HepG2 (cell line): Measurements from ENCODE around the gene UBB. TPM values are rescaled to one million over a fixed set of nuclear protein-coding genes. Genes with fewer than 3 reads are reported as not detected.

Source experiments
- ATF6 ChIP-seq: sonication (generic); formaldehyde crosslinking; conservative IDR thresholded peaks from 2 replicates; pipeline ENCODE4 v1.4.0; 2020; ENCODE audit warnings: missing genetic modification reagents
- CENPX ChIP-seq: sonication (generic); formaldehyde crosslinking; IDR thresholded peaks from 2 replicates; pipeline ENCODE4 v1.9.0; 2021; ENCODE audit warnings: mild to moderate bottlenecking, missing genetic modification reagents, moderate library complexity
- ELF3 ChIP-seq: IDR thresholded peaks from 2 replicates; pipeline ENCODE4 v1.6.1; 2016; ENCODE audit warnings: missing genetic modification reagents, missing compliant biosample characterization
- FOXA1 ChIP-seq, 2 experiments: fragments of 450-650 bp in 1 of 2; sonication (generic) in 1 of 2; formaldehyde crosslinking in 1 of 2; IDR thresholded peaks; 2 replicates each; pipeline versions ENCODE4 v1.4.0 to v1.6.1; 2016 to 2020; ENCODE audit warnings: missing genetic modification reagents in 1 of 2
- NONO ChIP-seq, 2 experiments: fragments of 450-650 bp in 1 of 2; sonication (generic) in 1 of 2; formaldehyde crosslinking in 1 of 2; IDR thresholded peaks in 1 of 2; conservative IDR thresholded peaks in 1 of 2; 2 replicates each; pipeline versions ENCODE4 v1.6.1 to v1.8.0; 2017 to 2022; ENCODE audit warnings: mild to moderate bottlenecking in 1 of 2, missing genetic modification reagents in 1 of 2, moderate library complexity in 1 of 2
- NR3C1 ChIP-seq: sonication (generic); formaldehyde crosslinking; IDR thresholded peaks from 2 replicates; pipeline ENCODE4 v1.4.0; 2020; ENCODE audit warnings: missing genetic modification reagents
- RBFOX2 ChIP-seq: fragments of 200-400 bp; formaldehyde crosslinking; IDR thresholded peaks from 2 replicates; pipeline ENCODE4 v1.6.1; 2017; ENCODE audit warnings: low read depth, mild to moderate bottlenecking, low read length
- RBM22 ChIP-seq: fragments of 200-400 bp; formaldehyde crosslinking; optimal IDR thresholded peaks from 2 replicates; pipeline ENCODE3; 2017; ENCODE audit warnings: mild to moderate bottlenecking, low read length, moderate library complexity
- YY1 ChIP-seq: IDR thresholded peaks from 2 replicates; pipeline ENCODE4 v1.6.1; 2011; ENCODE audit warnings: low read length, low read depth, moderate library complexity, mild to moderate bottlenecking; ENCODE audit not compliant: insufficient read depth, insufficient replicate concordance
- ZBTB20 ChIP-seq: sonication (generic); formaldehyde crosslinking; IDR thresholded peaks from 2 replicates; pipeline ENCODE4 v1.8.1; 2023; ENCODE audit warnings: missing genetic modification reagents, low read depth, mild to moderate bottlenecking, borderline replicate concordance
- ZNF18 ChIP-seq: sonication (generic); formaldehyde crosslinking; IDR thresholded peaks from 2 replicates; pipeline ENCODE4 v1.8.0; 2022; ENCODE audit warnings: mild to moderate bottlenecking, missing genetic modification reagents; ENCODE audit not compliant: insufficient replicate concordance
- ZNF317 ChIP-seq: sonication (generic); formaldehyde crosslinking; IDR thresholded peaks from 2 replicates; pipeline ENCODE4 v1.5.0; 2020; ENCODE audit warnings: mild to moderate bottlenecking, missing genetic modification reagents
- ZNF556 ChIP-seq: sonication (generic); formaldehyde crosslinking; IDR thresholded peaks from 2 replicates; pipeline ENCODE4 v1.4.0; 2020; ENCODE audit warnings: mild to moderate bottlenecking, missing genetic modification reagents, borderline replicate concordance
- ZNF619 ChIP-seq: sonication (generic); formaldehyde crosslinking; IDR thresholded peaks from 2 replicates; pipeline ENCODE4 v1.4.0; 2020; ENCODE audit warnings: mild to moderate bottlenecking, missing genetic modification reagents
- ZNF724P ChIP-seq: sonication (generic); formaldehyde crosslinking; IDR thresholded peaks from 2 replicates; pipeline ENCODE4 v1.8.0; 2022; ENCODE audit warnings: missing genetic modification reagents, borderline replicate concordance
- ZNF773 ChIP-seq: sonication (generic); formaldehyde crosslinking; IDR thresholded peaks from 2 replicates; pipeline ENCODE4 v1.4.0; 2020; ENCODE audit warnings: missing genetic modification reagents, borderline replicate concordance
- ZNF816 ChIP-seq: sonication (generic); formaldehyde crosslinking; IDR thresholded peaks from 2 replicates; pipeline ENCODE4 v1.8.0; 2022; ENCODE audit warnings: missing genetic modification reagents, mild to moderate bottlenecking, borderline replicate concordance
- polyA plus RNA-seq, 8 experiments: library from polyadenylated mRNA; depleted of rRNA in 3 of 8; stranded (reverse) in 7 of 8; unstranded in 1 of 8; fragments of >200 nt; fragmentation: Illumina TruSeq in 4 of 8; extraction: Trizol in 4 of 8; gene quantifications; 2 replicates each; pipeline versions ENCODE4 v1.2.1 to v1.2.3, GENCODE V29; 2011 to 2016; ENCODE audit warnings: low read depth in 4 of 8, missing spikeins in 1 of 8, mixed read lengths in 1 of 8; ENCODE audit not compliant: insufficient read depth in 1 of 8
- total RNA-seq, 5 experiments: library from RNA; depleted of rRNA; stranded (reverse); fragments of >200 nt; fragmentation: Illumina TruSeq; extraction: Trizol; gene quantifications; 2 replicates each; pipeline ENCODE4 v1.2.3, GENCODE V29; 2016; ENCODE audit warnings: low read depth in 1 of 5
- TF ChIP-seq, protein P1 (sequence below): sonication (generic); formaldehyde crosslinking; IDR thresholded peaks from 2 replicates; pipeline ENCODE4 v1.4.0; 2020; ENCODE audit warnings: missing genetic modification reagents
- TF ChIP-seq, protein P2 (sequence below): sonication (generic); formaldehyde crosslinking; IDR thresholded peaks from 2 replicates; pipeline ENCODE4 v1.8.0; 2022; ENCODE audit warnings: missing genetic modification reagents, mild to moderate bottlenecking, inconsistent platforms, borderline replicate concordance

UBB gene
- total and polyA plus RNA-seq, 2 of the 13 experiments (the other 11 are each of a cell fraction or from before 2014, with no cell fraction given): 1,130 to 2,066 TPM

DNA sequence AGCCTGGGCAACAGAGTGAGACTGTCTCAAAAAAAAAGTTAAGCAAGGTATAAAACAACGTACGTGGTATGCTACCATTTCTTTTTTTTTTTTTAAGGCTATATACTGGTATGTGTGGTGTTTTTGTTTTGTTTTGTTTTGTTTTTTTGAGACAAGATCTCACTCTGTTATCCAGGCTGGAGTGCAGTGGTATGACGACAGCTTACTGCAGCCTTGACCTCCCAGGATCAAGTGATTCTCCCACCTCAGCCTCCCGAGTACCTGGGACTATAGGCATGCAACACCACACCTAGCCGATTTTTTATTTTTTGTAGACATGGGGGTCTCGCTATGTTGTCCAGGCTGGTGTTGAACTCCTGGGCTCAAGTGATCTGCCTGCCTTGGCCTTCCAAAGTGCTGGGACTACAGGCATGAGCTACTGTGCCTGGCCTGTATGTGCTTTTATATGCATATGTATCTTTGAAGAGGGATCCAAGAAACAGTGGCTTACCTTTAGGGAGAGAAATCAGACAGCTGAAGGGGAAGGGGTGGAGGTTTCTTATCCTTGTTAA is 34.1 kb upstream of the UBB start (continued):
- TF ChIP-seq ATF6 (CRISPR knock-in tag): no peak
- no peak for TF ChIP-seq YY1
- no peak for TF ChIP-seq ZNF724P (CRISPR knock-in tag)
- no peak for TF ChIP-seq ELF3
- TF ChIP-seq ZNF18 (CRISPR knock-in tag): no peak
- TF ChIP-seq ZNF556: no peak
- no peak for TF ChIP-seq CENPX (CRISPR knock-in tag)
- no peak for TF ChIP-seq NR3C1 (CRISPR knock-in tag)
- no peak for TF ChIP-seq ZBTB20 (CRISPR knock-in tag)
- TF ChIP-seq ZNF317 (CRISPR knock-in tag): no peak
- TF ChIP-seq ZNF619 (CRISPR knock-in tag): no peak
- TF ChIP-seq, protein P1, sequence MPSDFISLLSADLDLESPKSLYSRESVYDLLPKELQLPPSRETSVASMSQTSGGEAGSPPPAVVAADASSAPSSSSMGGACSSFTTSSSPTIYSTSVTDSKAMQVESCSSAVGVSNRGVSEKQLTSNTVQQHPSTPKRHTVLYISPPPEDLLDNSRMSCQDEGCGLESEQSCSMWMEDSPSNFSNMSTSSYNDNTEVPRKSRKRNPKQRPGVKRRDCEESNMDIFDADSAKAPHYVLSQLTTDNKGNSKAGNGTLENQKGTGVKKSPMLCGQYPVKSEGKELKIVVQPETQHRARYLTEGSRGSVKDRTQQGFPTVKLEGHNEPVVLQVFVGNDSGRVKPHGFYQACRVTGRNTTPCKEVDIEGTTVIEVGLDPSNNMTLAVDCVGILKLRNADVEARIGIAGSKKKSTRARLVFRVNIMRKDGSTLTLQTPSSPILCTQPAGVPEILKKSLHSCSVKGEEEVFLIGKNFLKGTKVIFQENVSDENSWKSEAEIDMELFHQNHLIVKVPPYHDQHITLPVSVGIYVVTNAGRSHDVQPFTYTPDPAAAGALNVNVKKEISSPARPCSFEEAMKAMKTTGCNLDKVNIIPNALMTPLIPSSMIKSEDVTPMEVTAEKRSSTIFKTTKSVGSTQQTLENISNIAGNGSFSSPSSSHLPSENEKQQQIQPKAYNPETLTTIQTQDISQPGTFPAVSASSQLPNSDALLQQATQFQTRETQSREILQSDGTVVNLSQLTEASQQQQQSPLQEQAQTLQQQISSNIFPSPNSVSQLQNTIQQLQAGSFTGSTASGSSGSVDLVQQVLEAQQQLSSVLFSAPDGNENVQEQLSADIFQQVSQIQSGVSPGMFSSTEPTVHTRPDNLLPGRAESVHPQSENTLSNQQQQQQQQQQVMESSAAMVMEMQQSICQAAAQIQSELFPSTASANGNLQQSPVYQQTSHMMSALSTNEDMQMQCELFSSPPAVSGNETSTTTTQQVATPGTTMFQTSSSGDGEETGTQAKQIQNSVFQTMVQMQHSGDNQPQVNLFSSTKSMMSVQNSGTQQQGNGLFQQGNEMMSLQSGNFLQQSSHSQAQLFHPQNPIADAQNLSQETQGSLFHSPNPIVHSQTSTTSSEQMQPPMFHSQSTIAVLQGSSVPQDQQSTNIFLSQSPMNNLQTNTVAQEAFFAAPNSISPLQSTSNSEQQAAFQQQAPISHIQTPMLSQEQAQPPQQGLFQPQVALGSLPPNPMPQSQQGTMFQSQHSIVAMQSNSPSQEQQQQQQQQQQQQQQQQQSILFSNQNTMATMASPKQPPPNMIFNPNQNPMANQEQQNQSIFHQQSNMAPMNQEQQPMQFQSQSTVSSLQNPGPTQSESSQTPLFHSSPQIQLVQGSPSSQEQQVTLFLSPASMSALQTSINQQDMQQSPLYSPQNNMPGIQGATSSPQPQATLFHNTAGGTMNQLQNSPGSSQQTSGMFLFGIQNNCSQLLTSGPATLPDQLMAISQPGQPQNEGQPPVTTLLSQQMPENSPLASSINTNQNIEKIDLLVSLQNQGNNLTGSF (CRISPR knock-in tag): no peak
- no peak for TF ChIP-seq ZNF816 (CRISPR knock-in tag)
- no peak for TF ChIP-seq FOXA1 (IDR thresholded peaks at IDR 0.05)
- TF ChIP-seq FOXA1 (CRISPR knock-in tag; IDR thresholded peaks at IDR 0.05): no peak
- TF ChIP-seq RBFOX2: 0 out of 2 replicates have a peak, but pooled peaks have one; percentile 10
- no peak for TF ChIP-seq NONO (IDR thresholded peaks at IDR 0.05)
- no peak for TF ChIP-seq NONO (CRISPR knock-in tag; conservative IDR thresholded peaks at IDR 0.05)
- TF ChIP-seq RBM22: peak; percentile 32
- TF ChIP-seq ZNF773 (CRISPR knock-in tag): no peak
- TF ChIP-seq, protein P2, sequence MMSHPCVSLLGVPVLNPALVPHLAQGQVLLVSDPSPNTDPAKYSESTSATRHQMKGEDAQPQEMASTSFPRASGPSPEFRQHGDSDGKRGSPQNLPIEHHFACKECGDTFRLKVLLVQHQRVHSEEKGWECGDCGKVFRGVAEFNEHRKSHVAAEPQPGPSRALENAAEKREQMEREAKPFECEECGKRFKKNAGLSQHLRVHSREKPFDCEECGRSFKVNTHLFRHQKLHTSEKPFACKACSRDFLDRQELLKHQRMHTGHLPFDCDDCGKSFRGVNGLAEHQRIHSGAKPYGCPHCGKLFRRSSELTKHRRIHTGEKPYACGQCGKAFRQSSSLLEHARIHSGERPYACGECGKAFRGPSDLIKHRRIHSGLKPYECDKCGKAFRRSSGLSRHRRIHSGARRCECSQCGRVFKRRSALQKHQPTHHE (CRISPR knock-in tag): no peak
